KMS-11 (cell line): ENCODE measurements around the gene RYR2.

ENCODE experiments used
- H2AFZ ChIP-seq: fragments of 200-600 bp; sonication (generic); 2 replicates; pipeline ENCODE4 v1.6.1; 2016; ENCODE audit warnings: antibody characterized with exemption, mixed run types, low read depth
- H3K27ac ChIP-seq: fragments of 200-600 bp; sonication (generic); 2 replicates; pipeline ENCODE4 v1.6.1; 2016; ENCODE audit warnings: mild to moderate bottlenecking, mixed run types
- H3K27me3 ChIP-seq: fragments of 200-600 bp; sonication (generic); 2 replicates; pipeline ENCODE4 v1.6.1; 2017; ENCODE audit warnings: mild to moderate bottlenecking, low read depth, mixed run types, moderate library complexity; ENCODE audit not compliant: insufficient read depth
- H3K36me3 ChIP-seq: fragments of 200-600 bp; sonication (generic); 2 replicates; pipeline ENCODE4 v1.6.1; 2017; ENCODE audit warnings: mild to moderate bottlenecking, mixed run types; ENCODE audit not compliant: insufficient read depth
- H3K4me1 ChIP-seq: fragments of 200-600 bp; sonication (generic); 2 replicates; pipeline ENCODE4 v1.6.1; 2016; ENCODE audit warnings: mild to moderate bottlenecking, low read depth, mixed run types; ENCODE audit not compliant: poor library complexity, severe bottlenecking
- H3K4me2 ChIP-seq: fragments of 200-600 bp; sonication (generic); 2 replicates; pipeline ENCODE4 v1.7.0; 2016; ENCODE audit warnings: mild to moderate bottlenecking, mixed run types
- H3K4me3 ChIP-seq: fragments of 200-600 bp; sonication (generic); IDR thresholded peaks from 2 replicates; pipeline ENCODE4 v1.6.1; 2017; ENCODE audit warnings: low read depth, low read length, mixed read lengths; ENCODE audit not compliant: insufficient read depth
- H3K79me2 ChIP-seq: fragments of 200-600 bp; sonication (generic); 2 replicates; pipeline ENCODE4 v1.6.1; 2016; ENCODE audit warnings: low read depth, mixed run types; ENCODE audit not compliant: insufficient read depth
- H3K9ac ChIP-seq: fragments of 200-600 bp; sonication (generic); 2 replicates; pipeline ENCODE4 v1.6.1; 2016; ENCODE audit warnings: mild to moderate bottlenecking, mixed run types
- H4K20me1 ChIP-seq: fragments of 200-600 bp; sonication (generic); 2 replicates; pipeline ENCODE4 v1.6.1; 2016; ENCODE audit warnings: mild to moderate bottlenecking, mixed run types; ENCODE audit not compliant: insufficient read depth
- CTCF ChIP-seq: fragments of 200-600 bp; sonication (generic); conservative IDR thresholded peaks from 2 replicates; pipeline ENCODE4 v1.6.1; 2017; ENCODE audit warnings: low read depth, mild to moderate bottlenecking, antibody characterized with exemption, low read length, moderate library complexity, mixed read lengths

The RYR2 gene

GRCh38 chr1:237042526-237042891, 525 bp downstream of the RYR2 start:
- Histone ChIP-seq H3K4me2 (no peak overlapping the region), H3K9ac (no peak overlapping the region), H3K27me3 (no peaks in the 10 kb centered on the region)

GRCh38 chr1:237042892-237043576, 1.1 kb downstream of the RYR2 start:
- no peak overlapping the region for H2AFZ ChIP-seq
- H3K4me1 ChIP-seq: no peaks in the 10 kb centered on the region
- no peak overlapping the region for H3K27ac ChIP-seq
- no peaks in the 10 kb centered on the region for H3K79me2 ChIP-seq
- no peak overlapping the region for H3K9ac ChIP-seq
- H3K4me2 ChIP-seq: no peak overlapping the region
- H4K20me1 ChIP-seq: no peaks in the 10 kb centered on the region
- H3K27me3 ChIP-seq: no peaks in the 10 kb centered on the region
- no peak for TF ChIP-seq CTCF
- no peak overlapping the region for H3K4me3 ChIP-seq
- no peaks in the 10 kb centered on the region for H3K36me3 ChIP-seq

More at GRCh38 chr1:237042526-237042891, 525 bp downstream of the RYR2 start:
- no peaks in the 10 kb centered on the region for H4K20me1 ChIP-seq
- no peaks in the 10 kb centered on the region for H3K79me2 ChIP-seq
- no peaks in the 10 kb centered on the region for H3K4me1 ChIP-seq
- no peak overlapping the region for H2AFZ ChIP-seq
- H3K36me3 ChIP-seq: no peaks in the 10 kb centered on the region
- no peak overlapping the region for H3K4me3 ChIP-seq
- no peak for TF ChIP-seq CTCF
- H3K27ac ChIP-seq: no peak overlapping the region

GRCh38 chr1:237043846-237044636, 2.1 kb downstream of the RYR2 start:
- no peak overlapping the region for H3K4me3 ChIP-seq

More at GRCh38 chr1:237043846-237044636, 2.1 kb downstream of the RYR2 start:
- TF ChIP-seq CTCF: no peak
- Histone ChIP-seq H3K27ac (no peak overlapping the region), H3K4me1 (no peaks in the 10 kb centered on the region), H3K79me2 (no peaks in the 10 kb centered on the region), H3K36me3 (no peaks in the 10 kb centered on the region), H2AFZ (no peak overlapping the region), H3K9ac (no peak overlapping the region), H3K4me2 (no peak overlapping the region), H4K20me1 (no peaks in the 10 kb centered on the region), H3K27me3 (no peaks in the 10 kb centered on the region)
